ENCODE results near the gene HSD17B12. TPM values are rescaled to one million over a fixed set of nuclear protein-coding genes. Genes with fewer than 3 reads are reported as not detected.
"Not testable (repeated sequence)": the region's sequence is repeated elsewhere in the genome, so short reads cannot be mapped to it uniquely, and the experiment has no call there.

The HSD17B12 gene
- total RNA-seq, 4 donors from 2014 or later: 50.6 to 72.4 (median 54.1) TPM

DNA sequence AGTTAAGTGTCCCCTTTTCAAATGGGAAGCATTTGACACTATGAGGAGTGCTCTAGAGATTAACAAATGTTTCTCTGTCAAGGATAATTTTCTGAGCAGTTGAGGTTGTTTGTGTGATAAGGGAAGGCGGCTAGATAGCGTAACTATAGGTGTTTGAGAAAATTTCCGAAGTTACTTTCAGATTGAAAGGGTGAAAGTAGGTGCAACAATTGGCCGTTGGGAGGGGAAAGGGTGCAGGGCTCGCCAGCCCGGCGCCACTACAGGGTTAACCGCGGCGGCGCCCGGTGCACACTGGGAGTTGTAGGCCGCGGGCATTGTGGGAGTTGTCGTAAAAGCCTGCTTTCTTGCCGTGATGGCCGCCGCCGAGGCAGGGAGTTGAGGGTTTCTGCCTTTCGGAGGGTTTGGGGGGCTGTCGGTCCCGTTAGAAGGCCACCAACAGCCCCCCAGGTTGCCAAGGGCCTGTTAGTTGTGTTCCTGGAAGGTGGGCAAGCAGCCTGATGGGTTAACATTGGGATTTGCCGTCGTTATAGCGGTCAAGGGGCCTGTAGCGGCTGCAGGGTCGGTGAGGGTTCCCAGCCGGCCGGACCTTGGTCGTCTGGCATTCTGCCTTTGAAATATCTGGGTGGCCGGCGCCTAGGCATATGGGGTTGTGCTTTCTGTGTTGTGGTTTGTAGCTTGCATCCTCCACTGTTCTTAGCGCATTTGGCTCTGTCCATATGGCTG is 36.5 kb upstream of the HSD17B12 start:
- peak; percentile 66 for DNase-seq (ENCODE audit: low spot score)
- peak; percentile 95 for ATAC-seq (ENCODE audit: low FRiP score)

DNA sequence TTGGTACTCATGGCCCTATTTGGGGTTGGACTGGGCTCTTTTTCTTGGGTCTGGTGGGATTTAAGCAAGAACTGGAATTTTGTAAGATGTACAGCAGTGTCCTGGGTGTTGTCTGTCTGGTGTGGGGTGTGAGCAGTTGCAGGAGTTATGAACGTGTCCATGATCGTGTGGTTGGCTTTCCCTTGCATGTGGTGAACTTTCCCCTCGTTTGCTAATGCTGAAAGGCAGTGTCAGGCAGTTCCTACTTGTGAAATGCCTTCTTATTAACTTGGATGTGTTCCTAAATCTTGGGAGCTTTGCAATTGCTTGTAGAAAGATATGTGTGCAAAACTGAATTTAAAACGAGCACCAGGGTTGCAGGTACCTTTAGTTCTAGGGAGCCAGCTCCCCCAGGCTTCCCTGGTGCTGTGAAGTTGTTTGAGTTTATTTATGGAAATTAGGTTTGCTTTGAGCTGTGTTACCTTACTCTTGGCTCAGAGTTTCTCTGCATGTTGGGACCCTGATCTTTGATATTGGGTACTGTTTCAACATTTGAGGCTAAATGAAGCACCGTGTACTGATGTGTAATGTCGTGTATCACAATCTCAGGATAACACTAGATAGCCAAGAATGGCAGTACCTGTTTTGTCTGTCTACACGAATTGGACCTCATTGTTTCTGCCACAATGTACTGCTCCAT is 35.8 kb upstream of the HSD17B12 start:
- TF ChIP-seq, protein P1, sequence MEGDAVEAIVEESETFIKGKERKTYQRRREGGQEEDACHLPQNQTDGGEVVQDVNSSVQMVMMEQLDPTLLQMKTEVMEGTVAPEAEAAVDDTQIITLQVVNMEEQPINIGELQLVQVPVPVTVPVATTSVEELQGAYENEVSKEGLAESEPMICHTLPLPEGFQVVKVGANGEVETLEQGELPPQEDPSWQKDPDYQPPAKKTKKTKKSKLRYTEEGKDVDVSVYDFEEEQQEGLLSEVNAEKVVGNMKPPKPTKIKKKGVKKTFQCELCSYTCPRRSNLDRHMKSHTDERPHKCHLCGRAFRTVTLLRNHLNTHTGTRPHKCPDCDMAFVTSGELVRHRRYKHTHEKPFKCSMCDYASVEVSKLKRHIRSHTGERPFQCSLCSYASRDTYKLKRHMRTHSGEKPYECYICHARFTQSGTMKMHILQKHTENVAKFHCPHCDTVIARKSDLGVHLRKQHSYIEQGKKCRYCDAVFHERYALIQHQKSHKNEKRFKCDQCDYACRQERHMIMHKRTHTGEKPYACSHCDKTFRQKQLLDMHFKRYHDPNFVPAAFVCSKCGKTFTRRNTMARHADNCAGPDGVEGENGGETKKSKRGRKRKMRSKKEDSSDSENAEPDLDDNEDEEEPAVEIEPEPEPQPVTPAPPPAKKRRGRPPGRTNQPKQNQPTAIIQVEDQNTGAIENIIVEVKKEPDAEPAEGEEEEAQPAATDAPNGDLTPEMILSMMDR (IDR thresholded peaks at IDR 0.05): no peak
- DNase-seq (ENCODE audit: low spot score) (no peak), ATAC-seq (ENCODE audit: low FRiP score) (no peak)

More for the DNA sequence above, 36.5 kb upstream of the HSD17B12 start:
- TF ChIP-seq, protein P1 (IDR thresholded peaks at IDR 0.05): no peak

- no peak for DNase-seq (ENCODE audit: low spot score)
- no peak for ATAC-seq (ENCODE audit: low FRiP score)
- TF ChIP-seq, protein P1 (IDR thresholded peaks at IDR 0.05): no peak
Measured at GRCh38 chr11:43646767-43647166, 33.8 kb upstream of the HSD17B12 start.

DNA sequence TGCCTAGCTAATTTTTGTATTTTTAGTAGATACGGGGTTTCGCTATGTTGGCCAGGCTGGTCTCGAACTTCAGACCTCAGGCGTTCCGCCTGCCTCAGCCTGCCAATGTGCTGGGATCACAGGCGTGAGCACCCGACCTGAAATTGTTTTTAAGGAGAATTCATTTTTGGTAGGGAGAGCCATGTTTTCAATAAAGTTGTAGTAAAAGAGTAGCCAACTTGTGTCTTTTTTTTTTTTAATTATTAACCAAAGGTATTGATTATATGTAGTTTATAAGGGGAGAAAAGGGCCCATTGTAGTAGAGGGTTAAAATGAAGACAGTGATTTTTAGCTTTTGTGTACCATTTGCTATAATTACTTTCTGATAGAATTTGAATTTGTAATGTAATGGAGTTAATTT is 31.6 kb upstream of the HSD17B12 start:
- TF ChIP-seq, protein P1 (IDR thresholded peaks at IDR 0.05): no peak
- DNase-seq (ENCODE audit: low spot score) (no peak), ATAC-seq (ENCODE audit: low FRiP score) (no peak)

- no peak for ATAC-seq (ENCODE audit: low FRiP score)
- TF ChIP-seq, protein P1 (IDR thresholded peaks at IDR 0.05): no peak
- no peak for DNase-seq (ENCODE audit: low spot score)
Measured at GRCh38 chr11:43649501-43649900, 31.0 kb upstream of the HSD17B12 start.

DNA sequence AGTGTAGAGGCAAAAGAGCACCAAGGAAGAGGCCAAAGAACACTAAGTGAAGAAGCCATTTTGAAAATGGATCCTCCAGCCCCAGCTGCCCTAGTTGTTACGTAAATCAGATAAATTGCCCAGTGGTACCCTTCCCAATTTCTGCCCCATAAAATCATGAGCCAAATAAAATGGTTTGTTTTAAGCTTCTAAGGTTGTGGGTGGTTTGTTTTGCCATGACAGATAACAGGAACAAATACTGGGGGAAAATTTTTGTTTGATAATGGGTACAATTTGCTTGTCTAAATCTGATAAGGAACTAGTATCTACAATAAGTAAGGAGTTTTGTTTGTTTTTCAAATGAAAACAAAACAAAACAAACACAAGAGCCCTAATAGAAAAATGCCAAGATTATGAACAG is 30.6 kb upstream of the HSD17B12 start:
- no peak for ATAC-seq (ENCODE audit: low FRiP score)
- TF ChIP-seq, protein P1 (IDR thresholded peaks at IDR 0.05): no peak
- no peak for DNase-seq (ENCODE audit: low spot score)

GRCh38 chr11:43663018-43663417 is 17.5 kb upstream of the HSD17B12 start:
- DNase-seq (ENCODE audit: low spot score); ATAC-seq (ENCODE audit: low FRiP score): not testable (repeated sequence)

Data from omental fat pad (tissue), 4 donors.